Activated T-cell treated with anti-CD3 and anti-CD28 coated beads, Interleukin-2, amount 50 U/mL, for 48 hours (primary cell): ENCODE results near the gene ABTB2.
A peak's percentile ranks its signal among the peaks of the same experiment; 100 is the strongest.
"Not testable (repeated sequence)": the region's sequence is repeated elsewhere in the genome, so short reads cannot be mapped to it uniquely, and the experiment has no call there.

Experiments used
- DNase-seq, 2 experiments: peaks; one replicate each; pipeline ENCODE4 v3.0.0-alpha.2; 2020

The ABTB2 gene

DNA sequence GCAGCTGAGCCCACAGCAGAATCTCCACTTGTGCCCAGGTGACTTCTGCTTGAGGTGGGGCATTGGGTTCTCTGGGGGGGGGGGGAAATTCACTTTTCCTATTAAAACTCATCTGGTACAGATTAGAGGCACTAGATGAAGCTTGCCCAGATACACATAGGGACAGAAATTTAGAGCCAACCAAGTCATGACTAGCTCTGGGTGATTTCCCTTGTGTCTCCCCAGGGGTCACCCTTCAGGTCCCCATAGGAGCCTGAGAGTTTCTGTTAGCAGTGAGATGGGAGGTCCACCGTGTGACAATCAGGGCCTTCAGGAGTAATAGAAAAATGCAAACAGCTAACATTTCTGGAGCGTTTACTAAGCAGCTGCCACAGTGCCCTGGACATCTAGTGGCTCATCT is 175.4 kb downstream of the ABTB2 start:
- no peak for DNase-seq

- no peak for DNase-seq
Observed at GRCh38 chr11:34181856-34182405, 175.9 kb downstream of the ABTB2 start.

DNA sequence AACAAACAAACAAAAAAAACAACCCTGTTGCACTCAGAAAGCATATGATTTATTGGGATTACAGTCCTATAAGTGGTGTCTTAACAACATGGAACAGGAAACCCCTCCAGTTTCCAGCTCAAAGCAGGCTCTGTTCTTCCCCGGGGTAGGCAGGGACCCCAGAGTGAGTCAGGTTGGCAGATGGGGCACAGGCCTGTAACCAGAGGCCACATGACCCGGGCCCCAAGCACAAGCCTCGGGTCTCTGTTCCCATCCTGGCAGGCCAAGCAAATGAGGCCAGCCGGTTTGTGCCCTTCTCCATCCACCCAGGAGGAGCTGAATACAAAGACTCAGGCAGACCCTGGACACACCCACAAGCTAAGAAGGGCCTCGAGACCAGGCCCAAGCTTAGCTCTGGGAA is 176.6 kb downstream of the ABTB2 start:
- DNase-seq = no peak

- not testable (repeated sequence) for DNase-seq
Observed at GRCh38 chr11:34180814-34181165, 177.0 kb downstream of the ABTB2 start.

- no peak for DNase-seq
Observed at GRCh38 chr11:34180040-34180813, 177.6 kb downstream of the ABTB2 start.

GRCh38 chr11:34179026-34179675 is 178.7 kb downstream of the ABTB2 start:
- DNase-seq = no peak

DNA sequence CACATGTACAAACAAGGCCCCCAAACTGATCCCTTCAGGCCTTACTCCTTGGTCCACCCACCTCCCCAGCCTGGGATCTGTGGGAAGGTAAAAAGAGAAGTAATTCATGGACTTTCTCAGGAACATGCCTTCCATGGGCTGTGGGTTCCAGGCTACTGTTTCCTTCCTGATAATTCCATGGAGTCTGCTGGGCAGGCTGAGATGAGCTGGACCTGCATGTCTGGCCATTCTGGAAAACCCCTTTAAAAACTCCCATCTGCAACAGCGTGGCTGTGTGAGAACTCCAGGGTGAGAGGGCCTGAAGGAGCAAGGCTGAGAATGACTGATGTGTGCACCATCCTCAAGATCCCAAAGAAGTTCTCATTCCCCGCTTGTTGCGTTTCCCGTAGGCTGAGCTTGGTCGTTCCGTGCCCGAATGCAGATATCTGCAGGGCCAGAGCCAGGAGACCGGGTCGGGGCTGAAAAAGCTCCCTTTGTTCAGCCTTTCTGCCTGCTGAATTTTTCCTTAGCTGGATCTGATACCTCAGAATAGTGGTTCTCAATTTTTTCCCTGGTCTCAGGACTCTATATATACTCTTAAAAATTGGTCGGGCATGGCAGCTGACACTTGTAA is 179.5 kb downstream of the ABTB2 start:
- DNase-seq = no peak

DNA sequence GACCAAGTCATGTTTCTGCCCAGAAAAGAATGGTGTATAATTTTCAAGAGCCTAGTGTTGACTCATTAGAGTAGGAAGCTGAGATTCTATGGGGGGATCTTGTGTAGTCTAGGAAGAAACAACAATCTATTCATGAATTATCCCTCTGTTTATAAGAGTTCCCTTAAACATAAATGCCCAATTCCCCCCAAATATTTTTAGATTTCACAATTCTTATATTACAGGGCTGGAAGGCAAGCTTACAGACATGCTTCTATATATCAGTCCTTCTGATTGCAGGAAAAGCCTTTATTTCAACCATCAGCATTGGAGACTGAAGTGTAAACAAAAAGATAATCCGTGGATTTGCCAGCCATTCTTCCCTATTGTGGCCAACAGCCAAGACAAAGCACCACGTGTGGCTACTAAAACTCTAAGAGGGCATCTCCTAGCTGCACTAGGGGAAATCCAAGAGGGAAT is 181.0 kb downstream of the ABTB2 start:
- no peak for DNase-seq

DNA sequence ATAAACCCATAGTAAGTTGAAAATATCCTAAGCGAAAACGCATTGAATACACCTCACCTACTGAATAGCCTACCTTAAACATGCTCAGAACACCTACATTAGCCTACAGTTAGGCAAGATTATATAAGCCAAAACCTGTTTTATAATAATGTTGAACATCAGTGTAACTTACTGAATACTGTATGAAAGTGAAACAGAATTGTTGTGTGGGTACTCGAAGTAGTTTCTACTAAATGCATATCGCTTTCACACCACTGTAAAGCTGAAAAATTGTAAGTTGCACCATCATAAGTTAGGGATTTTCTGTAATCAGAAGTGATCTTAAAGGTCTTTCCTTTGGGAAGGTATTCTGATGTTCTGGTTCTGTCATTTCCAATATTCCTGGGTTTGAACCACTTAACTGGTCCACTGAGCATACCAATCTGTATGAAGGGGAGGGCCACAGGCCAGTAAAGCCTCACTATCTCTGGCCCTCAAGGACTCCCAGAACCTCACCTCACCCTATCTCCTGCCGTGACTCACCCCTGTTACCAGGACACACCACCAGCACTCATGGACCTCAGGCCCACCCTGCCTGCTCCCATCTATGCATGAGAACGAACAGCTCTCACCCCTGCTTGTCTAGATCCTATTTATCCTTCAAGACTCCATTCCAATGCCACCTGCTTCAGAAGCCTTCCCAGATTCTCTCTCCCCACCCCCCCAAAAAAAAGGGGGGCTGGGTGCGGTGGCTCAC is 182.4 kb downstream of the ABTB2 start:
- no peak for DNase-seq

DNA sequence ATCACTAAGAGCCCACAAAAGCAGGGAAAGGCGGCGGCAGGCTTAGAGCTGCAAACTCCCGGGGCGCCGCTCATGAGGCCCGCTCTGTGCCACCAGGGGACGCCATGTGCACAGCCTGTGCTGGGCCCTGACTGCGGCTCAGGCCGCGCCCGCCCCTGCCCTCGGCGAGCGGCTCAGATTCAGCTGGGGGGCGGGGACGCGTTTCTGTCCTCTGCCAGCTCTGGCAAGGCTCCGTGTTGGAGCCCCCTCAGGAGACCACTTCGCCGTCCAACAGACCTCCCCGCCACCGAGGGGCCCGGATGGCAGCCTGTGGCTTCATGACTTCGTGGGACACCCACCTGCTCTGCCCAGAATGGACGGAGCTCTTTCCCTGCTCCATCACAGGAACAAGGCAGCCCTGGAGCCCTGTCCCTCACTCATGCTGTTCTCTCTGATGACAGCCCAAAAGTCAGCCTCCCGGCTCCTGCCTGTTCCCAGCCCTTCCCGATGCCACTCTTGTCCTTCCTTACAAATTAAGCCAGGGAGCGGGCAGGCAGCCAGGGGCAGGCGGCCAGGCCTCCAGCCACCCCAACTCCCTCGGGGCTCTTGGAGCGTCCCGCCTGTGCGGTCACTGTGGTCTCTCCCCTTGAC is 183.3 kb downstream of the ABTB2 start:
- DNase-seq = peak; percentile 87 to 90

GRCh38 chr11:34173050-34173449 is 184.8 kb downstream of the ABTB2 start:
- no peak for DNase-seq

- no peak for DNase-seq
Observed at GRCh38 chr11:34169686-34170085, 188.1 kb downstream of the ABTB2 start.

DNA sequence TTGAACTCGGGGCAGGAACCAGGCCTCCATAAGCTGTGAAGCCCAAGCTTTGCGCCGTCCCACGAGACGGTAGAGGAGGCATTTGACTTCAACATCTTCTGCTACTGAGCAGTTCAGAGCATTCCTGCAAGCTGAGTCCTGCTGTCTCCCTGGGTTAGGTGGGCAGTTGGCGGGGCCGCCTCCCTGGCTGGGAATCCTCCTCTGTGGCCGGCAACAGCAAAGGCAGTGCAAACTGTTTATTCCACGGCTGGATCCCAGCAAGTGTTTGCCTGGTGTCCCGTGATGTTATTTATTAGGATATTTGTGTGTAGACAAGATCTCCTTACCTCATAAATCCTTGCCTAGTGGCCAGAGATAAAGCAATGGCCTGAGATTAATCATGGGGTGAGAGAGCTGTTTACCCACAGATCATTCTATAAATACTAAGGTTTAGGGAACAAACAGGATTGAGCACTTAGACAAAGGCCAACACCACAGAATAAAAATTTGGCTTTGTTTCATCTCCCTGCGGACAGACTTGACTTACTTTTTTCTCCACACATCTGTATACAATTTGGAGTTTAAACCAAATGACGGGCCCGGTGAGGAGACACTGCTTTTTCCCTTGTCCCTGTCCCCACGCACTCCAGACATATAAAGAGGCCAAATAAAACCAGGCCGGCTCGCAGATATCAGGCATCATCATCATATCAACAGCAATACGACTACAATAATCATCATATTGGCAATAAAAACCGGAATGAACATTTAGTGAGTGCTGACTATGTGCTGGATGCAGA is 189.0 kb downstream of the ABTB2 start:
- no peak for DNase-seq

DNA sequence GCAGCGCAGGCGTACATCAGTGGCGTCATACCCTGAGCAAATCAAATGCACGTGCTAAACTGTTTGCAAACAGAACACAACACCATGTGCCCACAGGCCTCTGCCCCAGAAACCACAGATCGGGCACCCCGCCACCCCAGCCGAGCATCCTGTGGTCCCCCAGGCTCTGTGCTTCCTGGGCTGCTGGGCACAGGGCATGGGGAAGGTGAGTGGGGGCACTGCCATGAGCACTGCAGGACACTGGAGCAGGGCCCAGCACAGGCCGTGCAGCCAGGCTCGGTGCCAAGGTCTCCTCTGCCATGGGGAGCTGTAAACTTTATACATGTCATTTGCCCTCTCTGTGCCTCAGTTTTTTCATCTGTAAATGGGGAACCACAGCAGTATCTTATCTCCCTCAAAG is 189.8 kb downstream of the ABTB2 start:
- DNase-seq = no peak

- DNase-seq = no peak
Observed at GRCh38 chr11:34166806-34167740, 190.7 kb downstream of the ABTB2 start.

DNA sequence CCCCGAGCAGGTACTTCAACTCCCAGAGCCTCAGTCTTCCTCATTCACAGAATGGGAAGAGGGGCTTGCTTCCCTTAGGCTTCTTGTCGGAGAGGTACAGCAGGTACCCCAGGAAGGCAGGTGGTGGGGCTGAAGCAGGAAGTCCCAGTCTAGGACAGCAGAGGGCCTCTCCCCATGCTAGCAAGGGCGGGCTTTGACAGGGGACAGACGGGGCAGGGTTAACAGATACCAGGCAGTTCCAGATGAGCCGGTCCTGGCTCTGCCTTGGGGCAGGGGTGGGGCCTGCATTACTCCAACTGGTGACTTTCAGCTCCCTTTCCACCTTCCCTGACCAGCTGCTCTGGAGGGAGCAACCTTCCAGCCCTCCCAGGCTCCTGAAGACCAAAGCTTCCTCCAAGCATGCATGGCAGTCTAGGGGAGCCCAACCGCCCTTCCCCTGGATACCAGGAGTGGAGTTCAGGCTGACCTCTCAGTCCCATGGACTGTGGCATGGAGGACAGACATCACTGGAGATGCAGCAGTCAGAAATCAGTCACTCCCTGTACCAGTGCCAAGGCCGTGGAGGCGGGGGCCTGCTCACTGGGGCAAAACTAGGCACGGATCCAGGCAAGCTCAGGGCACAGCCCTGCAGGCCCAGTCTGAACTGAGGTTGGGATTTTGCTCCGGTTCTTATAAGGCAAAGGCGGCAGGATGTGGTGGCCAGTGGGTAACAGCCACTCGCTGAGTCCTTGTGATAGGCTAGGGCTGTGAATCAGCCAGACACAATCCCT is 191.8 kb downstream of the ABTB2 start:
- DNase-seq = no peak

DNA sequence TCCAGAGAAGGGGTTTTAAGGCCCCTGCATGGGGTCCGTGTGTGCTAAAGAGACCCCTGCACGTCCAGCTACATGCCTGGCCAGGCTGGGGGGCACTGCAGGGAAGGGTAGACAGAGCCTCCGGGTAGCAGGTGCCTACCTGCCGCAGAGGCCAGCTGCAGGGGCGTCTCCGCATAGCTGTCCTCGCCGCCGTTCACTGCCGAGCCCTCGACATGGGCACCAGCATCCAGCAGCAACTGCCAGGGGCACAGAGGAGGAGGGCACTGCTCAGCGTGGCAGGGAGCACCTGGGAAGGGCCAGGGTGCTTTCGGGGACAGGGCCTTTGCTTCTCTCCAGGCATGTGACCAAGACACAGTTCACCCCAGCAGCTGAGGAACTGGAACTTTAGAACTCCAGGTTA is 192.7 kb downstream of the ABTB2 start:
- no peak for DNase-seq

DNA sequence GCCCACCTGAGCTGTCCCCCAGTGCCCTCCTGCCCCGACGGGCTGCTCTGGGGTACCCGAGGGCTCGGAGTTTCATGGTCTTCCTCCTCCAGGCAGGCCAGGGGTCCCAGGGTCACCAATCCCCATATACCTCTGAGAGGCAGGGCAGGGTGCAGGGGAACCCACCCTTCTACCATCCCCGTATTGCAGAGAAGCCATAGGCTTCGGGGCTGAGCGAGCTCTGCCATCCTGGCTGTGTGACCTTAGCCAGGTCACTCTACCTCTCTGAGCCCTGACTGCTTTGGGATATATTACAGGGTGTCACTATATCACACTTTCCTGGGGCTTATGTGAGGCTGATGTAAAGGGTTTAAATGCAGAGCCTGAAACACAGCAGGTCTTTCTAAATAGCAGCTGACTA is 195.0 kb downstream of the ABTB2 start:
- no peak for DNase-seq

- DNase-seq = no peak
Observed at GRCh38 chr11:34162493-34162820, 195.4 kb downstream of the ABTB2 start.
